ENCODE results near the gene NUFIP1.
"Not testable (repeated sequence)": the region's sequence is repeated elsewhere in the genome, so short reads cannot be mapped to it uniquely, and the experiment has no call there.

The NUFIP1 gene

GRCh38 chr13:44989071-44989889 is at the start of gene NUFIP1, which contains the start of gene GPALPP1:
Gene NUFIP1, minus strand, starts transcription at chr13:44989471. Its CDS starts 35 bp downstream, at chr13:44989436.
Gene GPALPP1, plus strand, starts transcription at chr13:44989538. Its CDS starts 117 bp downstream, at chr13:44989655.
- DNase-seq: peak; percentile 97

- no peak for DNase-seq
Observed at GRCh38 chr13:45036206-45036605, 46.9 kb upstream of the NUFIP1 start.

- DNase-seq: no peak
Observed at GRCh38 chr13:45034342-45034741, 45.1 kb upstream of the NUFIP1 start.

GRCh38 chr13:45024847-45025246 is 35.6 kb upstream of the NUFIP1 start:
- no peak for DNase-seq

GRCh38 chr13:45021250-45021649 is 32.0 kb upstream of the NUFIP1 start:
- DNase-seq: no peak

GRCh38 chr13:45019981-45020380 is 30.7 kb upstream of the NUFIP1 start:
- not testable (repeated sequence) for DNase-seq

GRCh38 chr13:45016792-45017425 is 27.6 kb upstream of the NUFIP1 start:
- no peak for DNase-seq

- no peak for DNase-seq
Observed at GRCh38 chr13:45015300-45015699, 26.0 kb upstream of the NUFIP1 start.

GRCh38 chr13:45011198-45011597 is 21.9 kb upstream of the NUFIP1 start:
- DNase-seq: no peak

- DNase-seq: no peak
Observed at GRCh38 chr13:45007823-45008222, 18.6 kb upstream of the NUFIP1 start.

GRCh38 chr13:45007225-45007624 is 18.0 kb upstream of the NUFIP1 start:
- DNase-seq: no peak

- DNase-seq: no peak
Observed at GRCh38 chr13:45004096-45004495, 14.8 kb upstream of the NUFIP1 start.

GRCh38 chr13:45003417-45003816 is 14.1 kb upstream of the NUFIP1 start:
- DNase-seq: no peak

- DNase-seq: no peak
Observed at GRCh38 chr13:44989941-44990340, 670 bp upstream of the NUFIP1 start.

GRCh38 chr13:44978328-44978727 is 10.9 kb downstream of the NUFIP1 start:
- DNase-seq: no peak

- DNase-seq: no peak
Observed at GRCh38 chr13:44976949-44977583, 12.2 kb downstream of the NUFIP1 start.

GRCh38 chr13:44976196-44976595 is 13.1 kb downstream of the NUFIP1 start:
- no peak for DNase-seq

- DNase-seq: no peak
Observed at GRCh38 chr13:44974056-44974793, 15.0 kb downstream of the NUFIP1 start.

- no peak for DNase-seq
Observed at GRCh38 chr13:44972956-44973581, 16.2 kb downstream of the NUFIP1 start.

- no peak for DNase-seq
Observed at GRCh38 chr13:44971656-44972595, 17.3 kb downstream of the NUFIP1 start.

Measured in islet precursor cell (in vitro differentiated cells).